ENCODE results near the gene MBD2. TPM values are rescaled to one million over a fixed set of nuclear protein-coding genes. Genes with fewer than 3 reads are reported as not detected.

Gene MBD2
- total RNA-seq, 1 donor from 2014 or later: 150 TPM

GRCh38 chr18:54109131-54109683 lies 115.3 kb downstream of the MBD2 start:
- ChIA-PET CTCF (no interaction called here), POLR2A (no interaction called here)
- Mint-ChIP-seq H3K4me3 (no peak overlapping the region), H3K27me3 (peaks cover 20% of the 10 kb centered on the region), H3K9me3 (no peaks in the 10 kb centered on the region), H3K36me3 (ENCODE audit: low read depth) (no peaks in the 10 kb centered on the region), H3K27ac (no peak overlapping the region), H3K4me1 (no peaks in the 10 kb centered on the region)
- ATAC-seq (ENCODE audit: low read depth) (no peak), DNase-seq (no peak)
- intact Hi-C loops (cut with micrococcal nuclease): no loop called here
- no peak for TF ChIP-seq CTCF (IDR thresholded peaks at IDR 0.05)

GRCh38 chr18:54102123-54102522 lies 122.3 kb downstream of the MBD2 start:
- no peak overlapping the region for H3K4me3 Mint-ChIP-seq
- ATAC-seq (ENCODE audit: low read depth): no peak
- H3K9me3 Mint-ChIP-seq: peaks cover 7% of the 10 kb centered on the region
- no peaks in the 10 kb centered on the region for H3K36me3 Mint-ChIP-seq (ENCODE audit: low read depth)
- CTCF ChIA-PET: no interaction called here
- H3K27ac Mint-ChIP-seq: no peak overlapping the region
- intact Hi-C loops (cut with micrococcal nuclease): no loop called here
- POLR2A ChIA-PET: no interaction called here
- TF ChIP-seq CTCF (IDR thresholded peaks at IDR 0.05): no peak
- DNase-seq: no peak
- no peaks in the 10 kb centered on the region for H3K4me1 Mint-ChIP-seq
- peaks cover 7% of the 10 kb centered on the region for H3K27me3 Mint-ChIP-seq

Other genes starting within 250 kb of the MBD2 start
- 24.8 and 27.1 TPM in 2 replicates for gene POLI, start 44.8 kb upstream of the MBD2 start, total RNA-seq
- gene STARD6, start 133.2 kb upstream of the MBD2 start, total RNA-seq: not detected in 2 replicates
- gene C18orf54, start 133.2 kb upstream of the MBD2 start, total RNA-seq: 1.9 TPM in 2 replicates